Colonic mucosa (tissue), 4 donors: ENCODE data around the gene RENBP. TPM values are rescaled to one million over a fixed set of nuclear protein-coding genes. Genes with fewer than 3 reads are reported as not detected.

Source experiments
- DNase-seq: peaks from one replicate; pipeline ENCODE4 v3.0.0-alpha.2; 2020
- H3K27ac ChIP-seq: fragments of 200-600 bp; one replicate; pipeline ENCODE4 v1.8.0; 2021
- H3K27me3 ChIP-seq: fragments of 200-600 bp; one replicate; pipeline ENCODE4 v1.8.0; 2021
- H3K36me3 ChIP-seq: fragments of 200-600 bp; one replicate; pipeline ENCODE4 v1.8.0; 2021
- H3K4me1 ChIP-seq: fragments of 200-600 bp; one replicate; pipeline ENCODE4 v1.8.0; 2021; ENCODE audit warnings: mild to moderate bottlenecking
- H3K4me3 ChIP-seq: fragments of 200-600 bp; one replicate; pipeline ENCODE4 v1.8.0; 2021
- H3K9ac ChIP-seq, 2 donors: one replicate each; pipeline ENCODE4 v1.7.0; 2013; ENCODE audit warnings: control low read depth in 2 of 2, low read depth in 2 of 2, low read length in 2 of 2
- H3K9me3 ChIP-seq: fragments of 200-600 bp; one replicate; pipeline ENCODE4 v1.8.0; 2021
- intact Hi-C: fragments of 100-400 bp; cut with DNase I; formaldehyde crosslinking; loops from one replicate; pipeline ENCODE4 v1.14.1; 2022
- total RNA-seq, 2 donors: library from RNA; stranded (reverse); fragmentation: NEBNext Ultra II Directional in 1 of 2; extraction: Animal tissue kit (Norgen Biotek cat#: 25700) in 1 of 2; gene quantifications; one replicate each; pipeline ENCODE4 v1.2.1, GENCODE V29; 2021
- TF ChIP-seq, protein P1 (sequence below): fragments of 200-600 bp; IDR thresholded peaks from one replicate; pipeline ENCODE4 v1.8.0; 2022; ENCODE audit warnings: antibody characterized with exemption, mild to moderate bottlenecking
- donor health status: healthy.
- donor health status: DM: no; HTN: no; CAD: no.
- donor health status: DM: no; HTN: no; CAD: no.

RENBP gene
- total RNA-seq, 2 donors from 2014 or later = 3.3 to 5.0 TPM

DNA sequence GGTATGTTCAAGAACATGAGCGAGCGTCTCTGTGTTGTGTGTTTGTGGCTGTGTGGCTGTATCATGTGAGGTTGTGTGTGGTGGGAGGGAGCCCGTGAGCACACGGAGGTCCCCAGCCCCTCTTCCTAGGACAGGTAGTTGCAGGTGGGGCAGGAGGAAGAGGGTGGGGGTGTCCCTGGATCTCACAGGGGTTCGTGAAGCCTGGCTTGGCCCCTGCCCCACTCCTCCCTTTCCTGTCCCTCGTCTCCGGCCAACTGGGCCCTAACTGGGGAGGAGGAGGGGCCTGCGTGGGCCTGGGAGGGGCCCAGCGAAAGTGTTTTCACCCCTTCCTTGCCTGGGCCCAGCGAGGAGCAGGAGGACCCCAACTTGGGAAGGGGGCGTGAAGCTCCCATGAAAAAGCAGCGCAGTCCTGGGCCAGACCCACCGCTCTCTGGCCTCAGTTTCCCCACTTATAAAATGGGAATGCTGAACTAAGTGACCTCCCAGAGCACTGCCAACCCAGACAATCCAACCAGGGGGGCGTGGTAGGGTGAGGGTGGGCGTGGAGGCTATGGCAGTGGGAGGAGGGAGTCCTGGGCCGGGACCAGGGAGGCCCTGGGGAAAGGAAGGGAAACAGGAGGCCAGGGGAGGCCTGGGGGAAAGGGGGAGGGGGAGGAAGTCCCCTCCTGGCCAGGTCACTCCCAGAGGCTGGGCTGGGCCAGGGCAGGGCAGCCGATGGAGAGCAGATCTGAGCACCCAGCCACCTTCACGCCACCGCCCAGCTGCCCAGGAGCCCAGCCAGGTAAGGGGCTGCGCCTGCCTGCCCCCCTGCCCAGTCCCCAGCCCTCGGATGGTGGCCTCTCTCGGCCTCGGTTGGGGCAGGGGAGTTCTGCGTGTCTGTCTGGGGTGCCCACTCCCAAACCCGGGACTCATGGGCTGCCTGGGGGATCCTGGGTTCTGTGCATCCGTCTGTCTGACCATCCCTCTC lies 40.2 kb downstream of the RENBP start, which contains the start of gene AVPR2:
Gene AVPR2 (plus strand): TSS at position 683 of the 967 bp plus-strand sequence. CDS start 473 bp downstream, outside the sequence.
- intact Hi-C loops = no loop called here
- Histone ChIP-seq H3K27me3 (no peaks in the 10 kb centered on the region), H3K27ac (no peak within 1 kb of the TSS), H3K36me3 (no peaks in the 10 kb centered on the region), H3K9me3 (no peaks in the 10 kb centered on the region), H3K4me1 (no peaks in the 10 kb centered on the region), H3K4me3 (no peak within 1 kb of the TSS), H3K9ac (no peak within 1 kb of the TSS)
- no peak for DNase-seq
- TF ChIP-seq, protein P1, sequence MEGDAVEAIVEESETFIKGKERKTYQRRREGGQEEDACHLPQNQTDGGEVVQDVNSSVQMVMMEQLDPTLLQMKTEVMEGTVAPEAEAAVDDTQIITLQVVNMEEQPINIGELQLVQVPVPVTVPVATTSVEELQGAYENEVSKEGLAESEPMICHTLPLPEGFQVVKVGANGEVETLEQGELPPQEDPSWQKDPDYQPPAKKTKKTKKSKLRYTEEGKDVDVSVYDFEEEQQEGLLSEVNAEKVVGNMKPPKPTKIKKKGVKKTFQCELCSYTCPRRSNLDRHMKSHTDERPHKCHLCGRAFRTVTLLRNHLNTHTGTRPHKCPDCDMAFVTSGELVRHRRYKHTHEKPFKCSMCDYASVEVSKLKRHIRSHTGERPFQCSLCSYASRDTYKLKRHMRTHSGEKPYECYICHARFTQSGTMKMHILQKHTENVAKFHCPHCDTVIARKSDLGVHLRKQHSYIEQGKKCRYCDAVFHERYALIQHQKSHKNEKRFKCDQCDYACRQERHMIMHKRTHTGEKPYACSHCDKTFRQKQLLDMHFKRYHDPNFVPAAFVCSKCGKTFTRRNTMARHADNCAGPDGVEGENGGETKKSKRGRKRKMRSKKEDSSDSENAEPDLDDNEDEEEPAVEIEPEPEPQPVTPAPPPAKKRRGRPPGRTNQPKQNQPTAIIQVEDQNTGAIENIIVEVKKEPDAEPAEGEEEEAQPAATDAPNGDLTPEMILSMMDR = no peak

DNA sequence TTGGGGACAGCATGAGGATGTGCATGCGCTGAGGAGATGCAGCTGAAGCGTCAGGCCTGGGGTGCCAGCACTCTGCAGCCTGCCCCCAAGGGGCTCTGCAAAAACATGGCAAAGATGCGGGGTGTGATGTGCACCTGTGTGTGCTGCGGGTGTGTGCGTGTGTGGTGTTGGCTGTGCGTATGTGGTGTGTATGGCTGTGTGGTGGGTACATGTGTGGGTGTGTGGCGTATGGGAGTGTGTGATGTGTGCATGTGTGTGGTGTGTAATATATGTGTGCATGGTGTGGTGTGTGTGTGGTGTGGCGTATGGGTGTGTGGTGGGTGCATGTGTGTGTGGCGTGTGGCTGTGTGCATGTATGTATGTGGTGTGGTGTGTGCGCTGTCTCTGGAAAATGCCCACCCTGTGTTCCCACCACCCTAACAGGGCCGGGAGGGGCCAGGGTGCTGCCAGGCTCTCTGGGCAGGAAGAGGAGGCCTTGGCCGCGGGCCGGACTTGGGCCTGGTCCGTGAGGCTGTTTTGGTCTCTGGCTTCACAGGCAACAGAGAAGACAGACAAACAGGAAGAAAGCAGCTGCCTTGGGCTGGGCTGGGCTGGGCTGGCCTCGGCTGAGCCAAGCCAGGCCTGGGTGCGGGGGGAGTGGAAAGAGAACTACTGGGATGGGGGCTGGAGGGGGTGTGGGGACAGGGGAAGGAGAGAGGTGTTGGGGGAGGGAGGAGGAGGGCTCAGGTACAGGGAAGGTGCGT lies 41.0 kb downstream of the RENBP start:
- H3K4me1 ChIP-seq = no peaks in the 10 kb centered on the region
- H3K27ac ChIP-seq = no peak overlapping the region
- H3K9ac ChIP-seq = no peak overlapping the region
- TF ChIP-seq, protein P1 = no peak
- no peaks in the 10 kb centered on the region for H3K36me3 ChIP-seq
- no peak overlapping the region for H3K4me3 ChIP-seq
- intact Hi-C loops = no loop called here
- no peaks in the 10 kb centered on the region for H3K9me3 ChIP-seq
- DNase-seq = no peak
- no peaks in the 10 kb centered on the region for H3K27me3 ChIP-seq

DNA sequence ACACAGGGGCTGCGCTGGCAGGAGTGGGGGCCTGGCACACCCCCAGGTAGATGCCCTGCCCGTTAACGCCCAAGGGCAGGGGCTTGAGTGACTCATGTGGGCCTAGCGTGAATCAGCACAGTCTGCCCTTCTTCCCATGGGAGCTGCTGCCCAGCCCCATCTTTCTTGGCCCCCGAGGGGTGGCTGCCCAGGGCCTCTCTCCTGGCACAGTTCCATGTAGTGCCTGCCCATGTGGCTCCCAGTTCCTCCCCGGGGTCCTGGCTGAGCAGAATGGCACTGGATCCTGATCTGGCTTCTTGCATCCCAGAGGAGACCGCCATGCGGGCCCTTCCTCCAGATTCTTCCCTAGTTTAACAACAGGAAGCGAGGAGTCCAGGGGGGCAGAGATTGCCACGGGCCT lies 42.1 kb downstream of the RENBP start:
- Histone ChIP-seq H3K9me3 (no peaks in the 10 kb centered on the region), H3K27ac (no peak overlapping the region), H3K4me1 (no peaks in the 10 kb centered on the region), H3K4me3 (no peak overlapping the region), H3K36me3 (no peaks in the 10 kb centered on the region), H3K27me3 (no peaks in the 10 kb centered on the region), H3K9ac (no peak overlapping the region)
- intact Hi-C loops = no loop called here
- DNase-seq = no peak
- TF ChIP-seq, protein P1 = no peak

DNA sequence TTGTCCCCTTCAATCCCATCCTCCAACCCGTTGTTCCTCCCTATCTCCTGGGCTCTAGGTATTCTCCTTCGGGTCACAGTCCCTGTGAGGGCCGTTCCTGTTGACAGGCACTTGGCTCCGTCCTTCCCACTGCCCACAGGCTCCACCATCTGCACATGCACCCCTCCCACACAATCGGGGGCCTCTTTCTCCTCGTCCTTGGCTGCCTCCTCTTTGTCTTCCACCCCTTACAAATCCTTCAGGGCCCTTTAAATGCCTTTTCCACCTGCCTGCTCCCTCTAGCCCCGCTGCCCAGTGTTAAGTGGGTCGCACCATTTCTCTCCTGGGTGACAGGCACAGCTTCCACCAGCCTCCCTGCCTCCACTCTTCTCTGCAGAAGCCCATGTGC lies 42.7 kb downstream of the RENBP start:
- TF ChIP-seq, protein P1 = no peak
- H3K4me3 ChIP-seq = no peak overlapping the region
- intact Hi-C loops = no loop called here
- no peak overlapping the region for H3K27ac ChIP-seq
- no peaks in the 10 kb centered on the region for H3K9me3 ChIP-seq
- DNase-seq = no peak
- no peaks in the 10 kb centered on the region for H3K36me3 ChIP-seq
- H3K27me3 ChIP-seq = no peaks in the 10 kb centered on the region
- H3K4me1 ChIP-seq = no peaks in the 10 kb centered on the region
- no peak overlapping the region for H3K9ac ChIP-seq

DNA sequence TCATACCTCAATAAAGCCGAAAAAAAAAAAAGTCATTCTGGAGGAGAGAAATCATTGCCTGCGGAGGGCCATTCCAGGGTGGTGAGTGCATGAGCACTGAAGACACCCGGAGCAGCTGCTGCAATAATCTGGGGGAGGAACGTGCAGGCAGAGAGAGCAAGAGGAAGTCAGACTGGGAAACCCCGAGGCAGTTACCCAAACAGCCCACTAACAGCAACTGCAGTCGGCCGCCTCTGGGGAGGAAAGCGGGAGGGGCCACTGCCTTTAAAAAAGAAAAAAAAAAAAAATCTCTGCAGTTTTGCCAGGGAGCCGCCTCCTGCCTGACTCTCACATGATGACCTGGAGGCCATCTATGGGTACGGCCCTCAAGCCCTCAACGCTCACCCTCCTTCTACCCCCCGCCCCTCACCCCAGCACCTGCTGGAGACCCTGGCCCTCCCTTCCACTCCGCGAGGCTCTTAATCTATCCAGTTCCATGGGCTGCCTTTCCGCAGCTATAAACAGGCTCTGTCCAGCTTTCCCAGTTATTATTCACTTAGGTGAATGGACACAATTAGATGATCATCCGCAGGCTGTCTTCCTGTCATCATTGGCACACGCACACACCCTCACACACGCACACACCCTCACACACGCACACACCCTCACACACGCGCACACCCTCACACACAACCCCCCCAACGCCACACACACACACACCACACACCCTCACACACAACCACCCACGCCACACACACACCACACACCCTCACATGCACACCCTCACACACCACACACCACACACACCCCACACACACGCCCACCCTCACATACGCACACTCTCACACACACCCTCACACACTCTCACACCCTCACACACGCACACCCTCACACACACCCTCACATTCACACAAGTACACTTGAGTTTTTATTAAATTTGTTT lies 43.4 kb downstream of the RENBP start:
- no peaks in the 10 kb centered on the region for H3K36me3 ChIP-seq
- no peak overlapping the region for H3K27ac ChIP-seq
- DNase-seq = peak; percentile 53
- intact Hi-C loops = no loop called here
- H3K4me1 ChIP-seq = no peaks in the 10 kb centered on the region
- H3K4me3 ChIP-seq = no peak overlapping the region
- H3K27me3 ChIP-seq = no peaks in the 10 kb centered on the region
- no peak overlapping the region for H3K9ac ChIP-seq
- H3K9me3 ChIP-seq = no peaks in the 10 kb centered on the region
- TF ChIP-seq, protein P1 = no peak
